Mesenchymal stem cell (in vitro differentiated cells and primary cell): Measurements from ENCODE around the gene CYP2F1.
"Not testable (repeated sequence)": the region's sequence is repeated elsewhere in the genome, so short reads cannot be mapped to it uniquely, and the experiment has no call there.

Experiments
- DNase-seq: peaks from one replicate; pipeline ENCODE4 v3.0.0-alpha.2; 2013
- H2AFZ ChIP-seq: one replicate; pipeline ENCODE4 v1.6.1; 2013; ENCODE audit warnings: low read depth, mild to moderate bottlenecking, control low read depth, inconsistent platforms, low read length, moderate library complexity
- H2AK5ac ChIP-seq: 2 replicates; pipeline ENCODE4 v1.6.1; 2013; ENCODE audit warnings: low read length, moderate library complexity, mild to moderate bottlenecking, inconsistent platforms; ENCODE audit not compliant: severe bottlenecking
- H2BK120ac ChIP-seq: one replicate; pipeline ENCODE4 v1.6.1; 2013; ENCODE audit warnings: low read depth, mild to moderate bottlenecking, inconsistent platforms, low read length, moderate library complexity
- H2BK12ac ChIP-seq, 2 experiments: one replicate each; pipeline ENCODE4 v1.6.1; 2013; ENCODE audit warnings: inconsistent platforms in 2 of 2, low read length in 2 of 2, mild to moderate bottlenecking in 2 of 2, moderate library complexity in 2 of 2, control low read depth in 1 of 2
- H2BK15ac ChIP-seq: one replicate; pipeline ENCODE4 v1.6.1; 2013; ENCODE audit warnings: mild to moderate bottlenecking, low read depth, inconsistent platforms; ENCODE audit not compliant: poor library complexity, severe bottlenecking
- H2BK5ac ChIP-seq: 2 replicates; pipeline ENCODE4 v1.6.1; 2013; ENCODE audit warnings: low read depth, mild to moderate bottlenecking, low read length, control low read depth, inconsistent platforms; ENCODE audit not compliant: poor library complexity, severe bottlenecking
- H3K14ac ChIP-seq, 2 experiments: one replicate each; pipeline ENCODE4 v1.6.1; 2013; ENCODE audit warnings: inconsistent platforms in 2 of 2, low read length in 2 of 2, control low read depth in 1 of 2, mild to moderate bottlenecking in 1 of 2, moderate library complexity in 1 of 2
- H3K18ac ChIP-seq, 2 experiments: one replicate each; pipeline ENCODE4 v1.6.1; 2013; ENCODE audit warnings: inconsistent platforms in 2 of 2, low read length in 2 of 2, control low read depth in 1 of 2, low read depth in 1 of 2, mild to moderate bottlenecking in 1 of 2
- H3K23ac ChIP-seq, 2 experiments: one replicate each; pipeline ENCODE4 v1.6.1; 2013; ENCODE audit warnings: inconsistent platforms in 2 of 2, low read length in 2 of 2, mild to moderate bottlenecking in 2 of 2, moderate library complexity in 2 of 2, control low read depth in 1 of 2
- H3K27ac ChIP-seq: 2 replicates; pipeline ENCODE4 v1.5.1; 2013; ENCODE audit warnings: mild to moderate bottlenecking, moderate library complexity, low read length, control low read depth, inconsistent platforms; ENCODE audit not compliant: poor library complexity, severe bottlenecking
- H3K27me3 ChIP-seq, 2 experiments: 2 replicates each; pipeline versions ENCODE4 v1.6.1 to v1.7.0; 2013; ENCODE audit warnings: low read length in 2 of 2, mild to moderate bottlenecking in 2 of 2, moderate library complexity in 2 of 2, control low read depth in 1 of 2, inconsistent platforms in 1 of 2; ENCODE audit not compliant: control insufficient read depth in 1 of 2, insufficient read depth in 1 of 2
- H3K36me3 ChIP-seq, 2 experiments: 2 replicates each; pipeline versions ENCODE4 v1.6.1 to v1.7.0; 2013; ENCODE audit warnings: low read length in 2 of 2, control low read depth in 1 of 2, inconsistent platforms in 1 of 2, low read depth in 1 of 2, mild to moderate bottlenecking in 1 of 2; ENCODE audit not compliant: insufficient read depth in 2 of 2, control insufficient read depth in 1 of 2
- H3K4ac ChIP-seq, 2 experiments: one replicate each; pipeline ENCODE4 v1.6.1; 2013; ENCODE audit warnings: inconsistent platforms in 2 of 2, low read length in 2 of 2, mild to moderate bottlenecking in 2 of 2, moderate library complexity in 2 of 2, control low read depth in 1 of 2, low read depth in 1 of 2
- H3K4me1 ChIP-seq: 2 replicates; pipeline ENCODE4 v1.6.1; 2013; ENCODE audit warnings: low read depth, low read length, control low read depth; ENCODE audit not compliant: control insufficient read depth, insufficient read depth
- H3K4me2 ChIP-seq: 2 replicates; pipeline ENCODE4 v1.6.1; 2013; ENCODE audit warnings: low read length, mild to moderate bottlenecking, inconsistent platforms; ENCODE audit not compliant: poor library complexity, severe bottlenecking
- H3K4me3 ChIP-seq, 2 experiments: 2 replicates each; pipeline versions ENCODE4 v1.5.1 to v1.7.0; 2013; ENCODE audit warnings: low read length in 2 of 2, mild to moderate bottlenecking in 2 of 2, control low read depth in 1 of 2, low read depth in 1 of 2; ENCODE audit not compliant: insufficient read depth in 1 of 2
- H3K79me1 ChIP-seq: replicated peaks from 2 replicates; pipeline ENCODE4 v1.6.1; 2013; ENCODE audit warnings: mild to moderate bottlenecking, control low read depth, low read length, inconsistent platforms; ENCODE audit not compliant: poor library complexity, severe bottlenecking
- H3K9ac ChIP-seq: 2 replicates; pipeline ENCODE4 v1.7.0; 2013; ENCODE audit warnings: mild to moderate bottlenecking, low read length, moderate library complexity
- H3K9me3 ChIP-seq: 2 replicates; pipeline ENCODE4 v1.7.0; 2013; ENCODE audit warnings: mild to moderate bottlenecking, low read length; ENCODE audit not compliant: control insufficient read depth
- H4K8ac ChIP-seq: one replicate; pipeline ENCODE4 v1.6.1; 2013; ENCODE audit warnings: inconsistent platforms, mild to moderate bottlenecking, low read length, moderate library complexity
- H4K91ac ChIP-seq: one replicate; pipeline ENCODE4 v1.6.1; 2013; ENCODE audit warnings: mild to moderate bottlenecking, low read length, inconsistent platforms
- WGBS: methylation state at CpG from one replicate; pipeline ENCODE4 v1.1.7; 2013; ENCODE audit warnings: mixed read lengths; 5-methylcytosine and 5-hydroxymethylcytosine counted together

CYP2F1 gene

DNA sequence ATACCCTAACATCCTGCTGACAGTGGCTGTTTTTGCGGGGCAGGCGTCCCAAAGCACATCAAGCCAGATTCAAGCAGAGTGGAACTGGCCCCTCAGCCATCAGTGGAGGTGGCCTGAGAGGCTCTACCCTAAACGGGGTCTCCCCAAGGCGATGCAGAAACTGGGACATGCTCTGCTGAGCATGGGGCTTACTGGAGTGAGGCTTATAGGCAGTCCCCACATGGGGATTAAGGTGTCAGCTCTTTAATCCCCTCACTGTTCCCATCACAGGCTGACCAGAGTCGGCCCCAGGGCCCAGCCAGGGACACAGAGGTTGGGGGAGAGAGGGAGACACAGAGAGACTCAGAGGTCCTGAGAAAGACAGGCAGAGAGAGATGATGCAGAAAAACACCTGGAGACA, 17.0 kb downstream of the CYP2F1 start:
- Histone ChIP-seq H3K4ac (no peak overlapping the region), H3K4me3 (no peak overlapping the region), H2BK120ac (no peak overlapping the region), H3K4me1 (peaks cover 5% of the 10 kb centered on the region), H2AK5ac (no peak overlapping the region), H4K91ac (no peak overlapping the region), H3K9me3 (no peaks in the 10 kb centered on the region), H3K27ac (no peak overlapping the region), H3K14ac (no peak overlapping the region), H2AFZ (no peak overlapping the region), H3K27me3 (peaks cover 34 to 37% of the 10 kb centered on the region in 2 experiments), H3K79me1 (no peaks in the 10 kb centered on the region), H3K18ac (no peak overlapping the region), H3K23ac (no peak overlapping the region), H3K36me3 (no peaks in the 10 kb centered on the region), H2BK15ac (no peak overlapping the region), H3K9ac (no peak overlapping the region), H2BK5ac (no peak overlapping the region), H2BK12ac (no peak overlapping the region), H4K8ac (no peak overlapping the region), H3K4me2 (no peak overlapping the region)
- DNase-seq = no peak
- WGBS = 91% methylated on average over 5 of the region's 5 CpGs

DNA sequence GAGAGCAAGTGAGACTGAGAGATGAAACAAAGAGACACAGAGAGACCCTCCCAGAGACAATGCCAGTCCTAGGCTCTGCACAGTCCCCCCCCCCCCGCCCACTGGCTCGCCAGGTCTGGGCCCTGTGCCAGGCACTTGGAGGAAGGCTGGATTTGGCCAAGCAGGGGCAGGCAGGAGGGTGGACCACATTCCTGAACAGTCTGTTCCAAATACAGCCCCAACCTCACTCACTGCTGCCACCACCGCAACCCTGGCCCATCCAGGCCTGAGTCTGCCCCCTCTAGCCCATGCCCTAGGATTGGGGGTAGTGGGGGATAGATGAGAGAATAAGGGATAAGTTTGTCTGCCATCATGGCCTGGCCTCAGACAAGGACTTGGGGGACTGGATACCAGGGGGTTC, 19.0 kb downstream of the CYP2F1 start:
- no peaks in the 10 kb centered on the region for H3K36me3 ChIP-seq
- H2AFZ ChIP-seq = no peak overlapping the region
- peaks cover 34 to 45% of the 10 kb centered on the region in 2 experiments for H3K27me3 ChIP-seq
- H2BK120ac ChIP-seq = no peak overlapping the region
- H3K9ac ChIP-seq = no peak overlapping the region
- H3K14ac ChIP-seq = no peak overlapping the region
- H3K18ac ChIP-seq = no peak overlapping the region
- no peak overlapping the region for H4K91ac ChIP-seq
- H3K27ac ChIP-seq = no peak overlapping the region
- no peak overlapping the region for H2BK12ac ChIP-seq
- no peaks in the 10 kb centered on the region for H3K9me3 ChIP-seq
- no peak overlapping the region for H4K8ac ChIP-seq
- no peak overlapping the region for H3K4me3 ChIP-seq
- H2AK5ac ChIP-seq = no peak overlapping the region
- H2BK5ac ChIP-seq = no peak overlapping the region
- no peak overlapping the region for H2BK15ac ChIP-seq
- H3K4ac ChIP-seq = no peak overlapping the region
- no peaks in the 10 kb centered on the region for H3K4me1 ChIP-seq
- no peak for DNase-seq
- H3K23ac ChIP-seq = no peak overlapping the region
- no peak overlapping the region for H3K4me2 ChIP-seq
- H3K79me1 ChIP-seq = no peaks in the 10 kb centered on the region
- 80% methylated on average over 1 of the region's 3 CpGs for WGBS

- Histone ChIP-seq H3K79me1 (no peaks in the 10 kb centered on the region), H3K4me3 (no peak overlapping the region), H2AK5ac (no peak overlapping the region), H2BK15ac (no peak overlapping the region), H2BK120ac (no peak overlapping the region), H3K4me1 (no peaks in the 10 kb centered on the region), H3K9me3 (no peaks in the 10 kb centered on the region), H4K91ac (no peak overlapping the region), H3K14ac (no peak overlapping the region), H3K18ac (no peak overlapping the region), H3K23ac (no peak overlapping the region), H3K27me3 (peaks cover 27 to 45% of the 10 kb centered on the region in 2 experiments), H2BK5ac (no peak overlapping the region), H2AFZ (no peak overlapping the region), H3K36me3 (no peaks in the 10 kb centered on the region), H3K4ac (no peak overlapping the region), H3K27ac (no peak overlapping the region), H2BK12ac (no peak overlapping the region), H4K8ac (no peak overlapping the region), H3K9ac (no peak overlapping the region), H3K4me2 (no peak overlapping the region)
- DNase-seq = no peak
- WGBS = 91% methylated on average over 14 of the region's 20 CpGs
Measured at GRCh38 chr19:41134616-41135015, 20.4 kb downstream of the CYP2F1 start.

DNA sequence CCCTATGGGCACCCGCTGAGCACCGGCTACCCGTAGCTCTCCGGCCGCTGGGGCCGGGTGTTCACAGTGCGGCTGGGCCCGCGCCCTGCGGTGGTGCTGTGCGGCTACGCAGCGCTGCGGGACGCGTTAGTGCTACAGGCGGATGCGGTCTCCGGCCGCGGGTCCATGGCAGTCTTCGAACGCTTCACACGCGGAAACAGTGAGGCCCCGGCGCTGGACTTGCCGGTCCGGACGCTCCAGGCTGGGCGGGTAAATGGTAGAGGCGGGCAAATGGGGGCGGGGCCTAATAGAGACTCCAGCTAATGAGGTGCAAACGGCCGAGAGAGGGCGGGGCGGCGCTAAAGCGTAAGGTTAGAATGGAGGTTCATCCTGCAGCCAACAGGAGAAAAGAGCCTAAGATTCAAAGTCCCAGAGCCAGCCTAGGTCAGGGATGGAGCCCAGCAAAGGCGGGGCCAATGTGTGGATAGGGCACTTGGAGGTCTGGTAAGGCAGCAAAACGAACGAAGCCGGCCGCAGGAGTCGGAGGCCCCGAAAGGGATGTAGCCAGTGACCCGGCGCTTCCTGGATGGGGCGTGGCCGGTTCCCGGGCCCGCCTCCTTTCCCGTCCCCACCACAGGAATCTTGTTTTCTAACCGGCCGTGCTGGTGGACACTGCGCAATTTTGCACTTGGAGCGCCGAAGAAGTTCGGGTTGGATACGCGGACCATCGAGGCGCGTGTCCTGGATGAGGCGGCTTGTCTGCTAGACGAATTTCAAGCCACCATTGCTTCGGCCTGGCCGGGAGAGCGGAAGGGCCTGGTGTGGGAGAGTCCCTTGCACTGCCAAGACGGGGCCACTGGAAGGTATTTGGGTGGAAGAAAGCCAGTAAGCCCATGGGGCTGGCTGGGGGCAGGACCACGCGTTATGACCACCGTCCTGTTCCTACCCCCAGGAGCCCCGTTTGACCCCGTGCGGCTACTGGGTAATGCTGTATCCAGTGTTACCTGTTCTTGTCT, 21.5 kb downstream of the CYP2F1 start:
- not testable (repeated sequence) for H3K9me3 ChIP-seq, H3K27ac ChIP-seq, H2BK15ac ChIP-seq, H3K9ac ChIP-seq, H3K4ac ChIP-seq, H3K36me3 ChIP-seq, H3K4me1 ChIP-seq, H2BK12ac ChIP-seq, H2BK120ac ChIP-seq, H3K14ac ChIP-seq, H3K79me1 ChIP-seq, H3K4me2 ChIP-seq, H4K91ac ChIP-seq, H3K23ac ChIP-seq, H2BK5ac ChIP-seq, H2AK5ac ChIP-seq
- Histone ChIP-seq H2AFZ (peak overlapping the region; percentile 84), H3K18ac (peak overlapping the region in 1 of 2 experiments; percentile 48), H4K8ac (peak overlapping the region; percentile 49), H3K4me3 (peak overlapping the region in 1 of 2 experiments; percentile 54), H3K27me3 (peaks cover 20 to 42% of the 10 kb centered on the region in 2 experiments)
- 23% methylated on average over 38 of the region's 76 CpGs for WGBS
- peak; percentile 55 for DNase-seq
